HG03159 (cell line): ENCODE data around the gene TICAM1.
A peak's percentile ranks its signal among the peaks of the same experiment; 100 is the strongest.
"Not testable (repeated sequence)": the region's sequence is repeated elsewhere in the genome, so short reads cannot be mapped to it uniquely, and the experiment has no call there.

Experiments
- ATAC-seq: cut with Tn5 transposase; IDR thresholded peaks from one replicate; pipeline ENCODE4 v1.9.1; 2021; ENCODE audit warnings: mild to moderate bottlenecking, moderate library complexity; ENCODE audit not compliant: unreplicated experiment

Gene TICAM1

DNA sequence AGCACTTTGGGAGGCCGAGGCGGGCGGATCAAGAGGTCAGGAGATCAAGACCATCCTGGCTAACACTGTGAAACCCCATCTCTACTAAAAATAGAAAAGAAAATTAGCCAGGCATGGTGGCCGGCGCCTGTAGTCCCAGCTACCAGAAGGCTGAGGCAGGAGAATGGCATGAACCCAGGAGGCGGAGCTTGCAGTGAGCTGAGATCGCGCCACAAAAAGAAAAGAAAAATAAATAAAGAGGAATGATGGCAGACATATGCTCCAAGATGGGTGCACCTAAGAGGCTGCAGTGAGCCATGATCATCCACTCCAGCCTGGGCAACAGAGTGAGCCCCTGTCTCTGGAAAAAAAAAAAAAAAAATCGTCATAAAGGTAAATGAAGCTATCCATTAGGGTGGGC is 14.5 kb upstream of the TICAM1 start:
- ATAC-seq: not testable (repeated sequence)

DNA sequence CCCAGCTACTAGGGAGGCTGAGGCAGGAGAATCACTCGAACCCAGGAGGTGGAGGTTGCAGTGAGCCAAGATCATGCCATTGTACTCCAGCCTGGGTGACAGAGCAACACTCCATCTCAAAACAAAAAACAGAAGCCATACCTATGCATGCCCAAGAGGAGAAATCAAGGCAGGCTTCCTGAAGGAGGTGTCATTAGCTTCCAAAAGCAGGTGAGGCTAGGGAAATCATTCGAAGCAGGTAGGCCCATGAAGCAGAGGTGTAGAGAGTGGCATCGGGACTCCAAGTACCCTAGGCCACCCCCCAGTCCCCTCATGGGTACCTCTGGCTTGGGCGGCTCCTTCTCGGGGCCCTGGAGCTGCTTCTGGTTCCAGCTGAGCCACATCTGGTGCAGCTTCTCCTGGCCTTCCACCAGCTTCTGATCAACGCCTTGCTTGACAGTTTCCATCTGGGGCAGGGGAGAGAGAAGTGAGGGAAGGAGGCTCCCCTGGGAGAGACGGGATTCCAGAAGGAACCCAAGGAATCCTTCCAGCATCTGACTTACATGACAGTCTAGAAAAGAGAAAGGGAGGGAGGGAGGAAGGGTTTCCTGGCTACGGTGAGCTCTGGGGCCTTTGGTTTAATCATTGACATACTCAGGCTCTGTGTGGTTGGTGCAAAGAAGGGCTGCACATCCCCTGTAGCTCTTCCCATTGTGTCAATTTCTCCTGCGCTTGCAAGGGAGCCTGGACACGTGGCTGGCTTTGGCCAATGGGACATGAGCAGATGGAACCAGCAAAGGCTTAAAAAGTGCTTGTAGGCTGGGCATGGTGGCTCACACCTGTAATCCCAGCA is 13.1 kb upstream of the TICAM1 start:
- ATAC-seq: no peak

DNA sequence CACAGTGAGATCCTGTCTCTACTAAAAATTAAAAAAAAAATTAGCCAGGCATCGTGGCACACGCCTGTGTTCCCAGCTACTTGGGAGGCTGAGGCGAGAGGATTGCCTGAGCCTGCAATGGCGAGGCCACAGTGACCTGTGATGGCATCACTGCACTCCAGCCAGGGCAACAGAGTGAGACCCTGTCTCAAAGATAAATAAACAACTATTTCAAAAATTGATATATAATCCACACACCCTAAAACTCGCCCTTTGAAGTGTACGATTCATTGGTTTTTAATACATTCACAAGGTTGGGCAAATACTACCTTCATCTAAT is 12.1 kb upstream of the TICAM1 start:
- no peak for ATAC-seq

DNA sequence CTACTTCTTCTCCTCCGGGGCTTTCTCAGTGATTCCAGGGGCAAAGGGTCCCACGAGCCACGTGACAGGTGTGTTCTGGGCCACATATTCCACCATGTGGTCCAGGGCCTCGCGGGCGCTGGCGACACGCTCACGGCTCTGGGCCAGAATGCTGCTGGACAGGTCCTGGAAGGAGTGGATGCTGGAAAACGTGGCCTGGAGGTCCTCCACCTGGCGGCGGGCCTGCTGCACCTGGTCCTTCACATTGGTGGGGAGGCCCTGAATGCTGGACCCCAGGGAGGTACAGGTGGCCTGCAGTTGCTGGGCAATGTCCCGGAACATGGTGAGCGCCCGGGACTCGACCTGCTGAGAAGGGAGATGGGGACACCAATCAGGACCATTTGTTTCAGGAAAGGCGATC is 7.7 kb upstream of the TICAM1 start:
- ATAC-seq: no peak

DNA sequence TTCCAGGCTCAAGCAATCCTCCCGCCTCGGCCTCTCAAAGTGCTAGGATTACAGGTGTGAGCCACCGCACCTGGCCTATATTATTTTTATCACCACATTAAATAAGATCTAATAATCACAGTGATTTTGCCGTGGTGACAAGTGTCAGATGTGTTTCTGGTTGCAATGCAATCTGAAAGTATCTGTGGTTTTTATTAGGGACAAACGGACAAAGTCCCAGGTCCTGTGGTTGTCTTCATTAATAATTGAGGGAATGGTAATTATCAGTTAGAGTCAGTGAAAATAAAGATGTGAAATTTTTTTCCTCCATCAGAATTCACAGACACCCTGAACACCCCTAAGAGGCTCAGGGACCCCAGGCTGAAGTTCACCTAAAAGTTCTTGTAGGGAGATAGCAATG is 1.3 kb upstream of the TICAM1 start:
- ATAC-seq: no peak

DNA sequence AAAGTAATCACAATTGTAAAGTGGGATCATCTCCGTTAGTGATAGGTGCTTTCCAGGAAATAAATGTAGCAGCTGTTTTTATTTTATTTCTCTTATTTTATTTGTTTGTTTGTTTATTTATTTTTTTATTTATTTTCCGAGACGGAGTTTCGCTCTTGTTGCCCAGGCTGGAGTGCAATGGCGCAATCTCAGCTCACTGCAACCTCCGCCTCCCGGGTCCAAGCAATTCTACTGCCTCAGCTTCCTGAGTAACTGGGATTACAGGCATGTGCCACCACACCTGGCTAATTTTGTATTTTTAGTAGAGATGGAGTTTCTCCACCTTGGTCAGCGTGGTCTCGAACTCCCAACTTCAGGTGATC is 448 bp upstream of the TICAM1 start:
- ATAC-seq: not testable (repeated sequence)

DNA sequence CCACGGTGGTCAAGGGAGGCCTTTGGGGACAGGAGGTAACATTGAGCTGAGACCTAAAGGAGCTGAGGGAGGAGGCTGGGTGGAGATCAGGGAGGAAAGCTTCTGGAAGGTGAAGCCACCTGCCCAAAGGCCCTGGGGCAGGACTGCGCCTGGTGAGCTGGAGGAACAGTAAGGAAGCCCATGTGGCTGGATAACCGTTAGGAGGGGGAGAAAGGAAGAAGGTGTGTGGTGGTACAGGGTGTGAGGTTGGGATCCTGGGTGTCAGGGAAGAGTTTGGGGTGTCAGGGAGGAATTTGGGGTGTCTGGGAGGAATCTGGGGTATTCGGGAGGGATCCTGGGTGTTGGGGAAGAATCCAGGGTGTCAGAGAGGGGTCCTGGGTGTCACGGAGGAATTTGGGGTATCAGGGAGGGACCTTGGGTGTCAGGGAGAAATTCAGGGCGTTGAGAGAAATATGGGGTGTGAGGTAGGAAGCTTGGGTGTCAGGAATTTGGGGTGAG is 695 bp downstream of the TICAM1 start:
- ATAC-seq: no peak

DNA sequence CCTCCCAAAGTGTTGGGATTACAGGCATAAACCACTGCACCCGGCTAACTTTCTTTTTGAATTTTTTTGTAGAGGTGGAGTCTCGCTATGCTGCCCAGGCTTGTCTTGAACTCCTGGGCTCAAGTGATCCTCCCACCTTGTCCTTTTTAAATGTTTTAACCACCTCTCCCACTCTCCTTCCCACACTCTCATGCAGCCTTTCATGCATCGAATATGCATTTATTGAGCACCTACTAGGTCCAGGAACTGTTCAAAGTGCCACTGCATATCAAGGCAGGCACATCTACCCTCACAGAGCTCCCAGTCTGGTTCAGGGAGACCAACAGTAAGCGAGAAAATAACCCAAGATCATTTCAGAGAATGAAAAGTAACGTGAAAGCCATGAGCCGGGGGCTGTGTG is 1.2 kb downstream of the TICAM1 start:
- ATAC-seq: no peak

DNA sequence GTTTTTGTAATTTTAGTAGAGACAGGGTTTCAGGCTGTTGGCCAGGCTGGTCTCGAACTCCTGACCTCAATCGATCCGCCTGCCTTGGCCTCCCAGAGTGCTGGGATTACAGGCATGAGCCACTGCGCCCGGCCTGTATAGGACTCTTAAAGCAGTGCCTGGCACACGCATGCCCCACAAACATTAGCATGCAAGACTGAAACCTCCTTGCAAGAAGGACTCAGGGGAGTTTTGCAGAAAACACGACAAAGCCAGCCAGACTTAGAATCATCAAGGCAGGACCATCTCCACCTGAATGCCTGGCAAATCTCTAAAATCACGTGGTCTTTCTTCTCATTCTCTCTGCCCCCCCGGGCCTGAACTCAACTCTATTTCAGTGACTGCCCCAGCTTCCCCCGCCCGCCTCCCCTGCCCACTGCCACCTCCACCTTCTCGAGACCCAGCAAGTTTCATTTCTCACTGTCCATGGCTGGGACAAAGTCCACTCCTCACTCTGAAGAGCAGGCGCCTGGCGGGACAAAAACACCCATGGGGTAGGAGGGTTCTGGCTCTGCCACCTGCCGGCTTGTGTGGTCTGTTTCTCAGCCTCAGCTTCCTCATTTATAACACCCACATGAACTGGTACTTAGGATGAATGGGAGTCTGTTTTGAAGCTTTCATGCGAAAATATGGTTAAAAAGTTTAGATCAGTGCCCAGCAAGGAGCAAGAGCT is 2.4 kb downstream of the TICAM1 start:
- ATAC-seq: no peak

DNA sequence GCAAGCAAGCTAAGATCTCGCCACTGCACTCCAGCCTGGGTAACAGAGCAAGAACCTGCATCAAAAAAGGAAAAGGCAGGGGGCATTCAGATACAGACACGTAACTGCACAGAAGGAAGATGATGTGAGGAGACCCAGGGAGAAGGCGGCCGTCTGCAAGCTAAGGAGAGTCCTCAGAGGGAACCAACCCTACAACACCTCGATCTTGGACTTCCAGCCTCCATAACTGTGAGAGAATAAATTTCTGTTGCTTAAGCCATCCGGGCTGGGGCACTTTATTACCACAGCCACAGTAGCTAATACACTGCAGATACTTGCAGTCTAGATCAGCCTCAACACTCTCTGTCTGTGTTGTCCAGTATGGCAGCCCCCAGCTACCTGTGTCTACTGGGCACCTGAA is 7.9 kb downstream of the TICAM1 start:
- no peak for ATAC-seq

DNA sequence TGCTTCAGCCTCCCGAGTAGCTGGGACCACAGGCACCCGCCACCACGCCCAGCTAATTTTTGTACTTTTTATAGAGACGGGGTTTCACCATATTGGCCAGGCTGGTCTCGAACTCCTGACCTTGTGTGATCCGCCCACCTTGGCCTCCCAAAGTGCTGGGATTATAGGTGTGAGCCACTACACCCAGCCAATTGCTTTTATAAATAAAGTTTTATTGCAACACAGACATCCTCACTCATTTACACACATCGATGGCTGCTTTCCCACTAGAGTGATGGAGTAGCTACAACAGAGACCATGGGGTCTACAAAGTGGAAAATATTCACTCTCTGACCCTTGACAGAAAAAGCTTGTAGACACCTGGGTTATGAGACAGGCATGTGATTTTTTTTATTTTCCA is 9.2 kb downstream of the TICAM1 start:
- ATAC-seq: not testable (repeated sequence)

DNA sequence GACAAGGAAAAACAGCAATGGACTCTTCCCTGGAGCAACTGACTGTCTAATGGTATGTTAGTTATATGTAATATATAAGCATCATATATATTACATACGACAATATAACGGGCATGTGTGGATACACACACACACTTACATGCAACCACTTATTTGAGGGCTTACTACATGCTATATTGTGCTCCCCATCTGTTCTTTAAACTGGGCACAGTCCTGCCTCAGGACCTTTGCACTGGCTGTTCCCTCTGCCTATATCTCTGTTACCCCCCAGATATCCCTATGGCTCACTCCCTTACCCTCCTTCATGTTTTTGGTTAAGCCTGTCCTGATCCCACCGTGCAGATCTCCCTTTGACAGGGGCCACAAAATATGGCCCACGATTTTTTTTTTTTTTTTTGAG is 10.2 kb downstream of the TICAM1 start:
- no peak for ATAC-seq

DNA sequence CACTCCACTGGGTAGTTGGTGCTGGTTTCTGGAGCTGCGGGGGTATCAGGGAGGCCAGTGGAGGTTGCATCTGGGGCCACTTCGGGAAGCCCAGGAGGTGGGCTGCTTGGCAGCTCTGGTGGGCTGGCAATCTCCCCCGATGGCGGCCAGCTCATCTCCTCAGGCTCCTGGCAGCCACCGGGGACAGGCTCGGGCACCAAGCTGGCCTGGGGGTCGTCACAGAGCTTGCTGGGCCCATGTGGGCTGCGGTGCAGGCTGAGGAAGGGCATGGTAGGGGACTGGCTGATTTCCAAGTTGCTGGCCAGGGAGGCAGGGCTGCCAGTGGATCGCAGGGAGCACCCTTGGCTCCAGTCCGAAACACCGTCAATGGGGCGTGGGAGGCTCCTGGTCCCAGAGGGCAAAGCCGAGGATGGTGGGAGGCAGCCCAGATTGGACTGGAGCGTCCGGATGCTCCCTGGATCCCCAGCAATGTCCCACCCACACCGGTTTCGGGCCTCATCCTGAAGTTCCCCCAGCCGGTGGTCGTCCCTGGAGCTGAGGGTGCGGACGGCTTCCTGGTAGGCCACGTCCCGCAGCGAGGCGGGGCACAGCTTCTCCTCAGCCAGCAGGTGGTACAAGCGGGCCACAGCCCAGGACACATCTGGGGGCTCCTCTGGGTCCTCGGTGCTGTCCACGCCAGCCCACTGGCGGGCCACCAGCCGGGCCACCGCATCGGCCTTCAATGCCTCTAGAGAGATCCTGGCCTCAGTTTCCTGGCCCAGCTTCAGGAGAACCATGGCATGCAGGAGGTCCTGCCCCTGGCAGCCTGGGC is 13.8 kb downstream of the TICAM1 start:
- no peak for ATAC-seq

DNA sequence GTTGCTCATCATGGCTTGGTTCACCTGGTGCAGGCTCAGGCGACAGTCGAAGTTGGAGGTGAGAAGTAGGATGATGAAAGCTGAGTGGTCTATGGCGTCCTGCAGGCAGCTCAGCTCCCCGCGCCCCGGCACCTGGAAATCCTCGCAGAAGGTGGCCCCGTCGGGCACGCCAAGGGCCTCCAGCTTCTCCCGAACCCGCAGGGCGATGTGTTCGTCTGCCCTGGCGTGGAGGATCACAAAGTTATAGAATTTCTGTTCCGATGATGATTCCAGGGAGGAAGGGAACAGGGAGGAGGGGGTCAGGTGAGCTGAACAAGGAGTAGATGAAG is 14.6 kb downstream of the TICAM1 start:
- no peak for ATAC-seq

DNA sequence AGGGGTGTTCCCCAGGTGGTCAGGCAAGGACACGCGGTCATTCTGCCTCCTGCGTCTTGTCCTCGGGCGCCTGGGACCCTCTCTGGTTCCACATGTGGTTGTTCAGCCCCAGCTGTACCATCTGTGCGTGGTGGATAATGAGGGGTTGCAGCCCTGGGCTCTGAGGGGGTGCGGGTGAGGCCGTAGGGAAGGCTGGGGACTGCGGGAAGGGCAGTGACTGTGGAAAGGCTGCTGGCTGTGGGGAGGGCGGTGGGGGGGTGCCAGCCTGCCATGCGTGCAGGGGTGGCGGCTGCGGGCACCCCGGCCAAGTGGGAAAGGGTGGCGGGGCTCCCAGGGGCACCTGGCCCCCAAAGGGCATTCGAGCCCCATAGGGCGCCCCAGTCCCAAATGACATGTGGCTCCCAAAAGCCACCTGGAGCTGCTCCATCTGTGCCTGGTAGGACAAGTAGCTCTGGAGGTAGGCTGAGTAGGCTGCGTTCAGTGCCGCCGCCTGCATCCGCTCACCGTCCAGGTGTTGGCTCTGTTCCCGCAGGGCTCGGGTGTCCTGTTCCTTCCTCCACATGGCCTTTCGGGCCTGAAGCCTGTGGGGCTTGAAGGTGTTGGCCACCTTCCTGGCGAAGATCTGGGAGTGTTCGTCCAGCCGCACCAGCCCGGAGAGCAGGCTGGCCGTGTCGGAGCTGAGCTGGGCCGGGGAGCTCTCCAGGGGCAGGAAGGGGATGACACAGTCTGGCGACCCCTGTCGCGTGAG is 15.1 kb downstream of the TICAM1 start:
- ATAC-seq: no peak

DNA sequence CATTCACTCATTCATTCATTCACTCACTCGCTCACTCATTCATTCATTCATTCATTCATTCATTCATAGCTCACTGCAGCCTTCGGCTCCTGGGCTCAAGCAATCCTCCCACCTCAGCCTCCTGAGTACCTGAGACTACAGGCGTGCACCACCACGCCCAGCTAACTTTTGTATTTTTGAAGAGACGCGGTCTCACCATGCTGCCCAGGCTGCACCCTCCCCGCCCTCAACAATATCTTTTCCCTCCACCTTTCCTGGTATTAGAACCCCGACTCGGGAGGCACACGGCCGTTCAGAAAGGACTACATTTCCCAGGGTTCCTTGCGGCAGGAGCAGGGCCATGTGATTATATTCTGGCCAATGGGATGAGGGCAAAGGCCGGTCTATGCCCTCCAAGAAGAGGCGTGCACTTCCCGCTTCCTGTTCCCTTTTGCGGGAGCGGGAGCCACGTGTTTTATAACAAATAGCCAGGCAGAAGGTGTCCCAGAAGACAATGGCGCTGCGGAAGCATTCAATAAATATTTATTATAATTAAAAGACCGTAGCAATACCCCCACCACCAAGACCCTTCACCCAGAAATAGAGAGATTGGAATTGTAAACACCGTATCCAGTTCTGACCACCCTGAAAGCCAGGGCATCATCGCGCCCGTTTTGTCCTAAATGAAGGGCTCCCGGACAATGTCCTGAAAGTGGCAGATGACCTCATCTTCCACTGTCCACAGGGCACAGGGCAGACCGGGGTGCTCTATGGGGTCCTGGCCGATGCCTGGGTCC is 15.9 kb downstream of the TICAM1 start:
- ATAC-seq: peak; percentile 64

DNA sequence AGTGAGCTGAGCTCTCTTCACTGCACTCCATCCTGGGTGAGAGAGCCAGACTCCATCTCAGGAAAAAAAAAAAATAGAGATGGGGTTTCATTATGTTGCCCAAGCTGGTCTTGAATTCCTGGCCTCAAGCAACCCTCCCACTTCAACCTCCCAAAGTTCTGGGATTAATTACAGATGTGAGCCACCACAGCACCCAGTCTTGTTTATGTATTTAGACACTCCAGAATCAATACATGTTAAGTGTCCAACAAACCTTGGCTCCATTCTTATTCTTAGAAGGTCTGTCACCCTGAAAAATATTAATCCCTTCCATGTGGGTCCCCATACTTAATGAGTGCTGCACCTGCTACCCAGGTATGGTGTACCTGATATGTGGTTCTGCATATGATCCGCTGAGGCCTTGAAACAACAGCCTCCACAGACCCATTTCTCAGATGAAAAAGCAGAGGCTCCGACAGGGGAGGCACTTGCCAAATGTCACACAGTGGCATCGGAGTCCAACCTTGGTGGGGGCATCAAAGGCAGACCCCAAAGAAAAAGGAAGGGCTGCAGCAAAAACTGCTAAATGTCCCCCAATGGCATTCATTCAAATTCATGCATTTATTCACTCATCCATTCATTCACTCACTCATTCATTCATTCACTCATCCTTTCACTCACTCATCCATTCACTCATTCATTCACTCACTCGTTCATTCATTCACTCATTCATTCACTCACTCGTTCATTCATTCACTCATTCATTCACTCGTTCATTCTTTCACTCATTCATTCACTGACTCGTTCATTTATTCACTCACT is 16.7 kb downstream of the TICAM1 start:
- ATAC-seq: no peak

DNA sequence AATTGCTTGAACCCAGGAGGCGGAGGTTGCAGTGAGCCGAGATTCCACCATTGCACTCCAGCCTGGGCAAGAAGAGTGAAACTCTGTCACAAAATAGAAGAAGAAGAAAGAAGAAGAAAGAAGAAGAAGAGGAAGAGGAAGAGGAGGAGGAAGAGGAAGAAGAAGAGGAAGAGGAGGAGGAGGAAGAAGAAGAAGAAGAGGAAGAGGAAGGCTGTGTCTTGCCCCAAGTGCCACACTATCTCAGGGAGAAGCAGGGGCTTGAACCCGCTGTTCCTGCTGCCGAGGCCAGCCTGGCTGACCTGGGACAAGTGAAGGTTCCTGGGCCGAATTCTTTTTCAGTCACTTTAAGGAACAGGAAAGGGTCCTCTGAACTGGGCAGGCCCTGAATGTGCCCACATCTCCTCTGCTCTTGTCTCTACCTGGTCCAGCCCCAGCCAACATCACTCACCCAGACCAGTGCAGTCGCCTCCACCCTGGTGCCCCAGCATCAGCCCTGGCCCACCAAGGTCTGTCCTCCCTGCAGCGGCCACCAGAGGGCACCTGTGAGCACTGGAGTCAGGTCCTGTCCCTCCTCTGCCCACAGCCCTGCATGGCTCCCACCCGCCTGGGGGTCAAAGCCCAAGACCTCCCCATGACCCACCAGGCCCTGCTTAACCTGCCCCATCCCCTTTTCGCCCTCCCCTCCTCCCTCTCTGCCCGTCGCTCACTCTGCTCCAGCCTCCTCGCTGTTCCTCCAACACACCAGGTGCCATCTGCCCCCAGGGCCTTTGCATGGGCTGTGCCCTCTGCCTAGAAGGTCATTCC is 20.0 kb downstream of the TICAM1 start:
- no peak for ATAC-seq

DNA sequence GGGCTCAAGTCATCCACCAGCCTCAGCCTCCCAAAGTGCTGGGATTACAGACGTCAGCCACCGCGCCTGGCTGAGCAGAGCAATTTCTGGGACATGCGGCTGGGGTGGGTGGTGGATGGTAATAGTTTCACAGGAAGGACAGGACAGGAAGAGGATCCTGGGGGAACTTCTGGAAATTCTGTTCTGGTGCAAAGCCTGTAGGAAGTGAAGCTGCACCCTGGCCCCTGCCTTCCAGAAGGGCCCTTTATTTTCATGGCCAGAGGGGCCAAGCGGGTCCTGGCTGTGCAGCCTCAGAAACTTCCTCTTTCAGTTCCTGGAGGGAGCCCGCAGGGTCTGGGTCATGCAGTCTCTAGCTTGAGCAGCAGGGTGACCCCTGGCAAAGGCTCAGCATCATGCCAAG is 24.3 kb downstream of the TICAM1 start:
- ATAC-seq: no peak
